Left ventricle myocardium inferior (tissue), 1 donor: ENCODE results near the gene LRRN2. TPM values are rescaled to one million over a fixed set of nuclear protein-coding genes. Genes with fewer than 3 reads are reported as not detected.
A peak's percentile ranks its signal among the peaks of the same experiment; 100 is the strongest.

Experiments used
- DNase-seq: peaks from one replicate; pipeline ENCODE4 v3.0.0-alpha.2; 2020
- H3K27ac ChIP-seq: fragments of 200-600 bp; replicated peaks from 2 replicates; pipeline ENCODE4 v1.8.0; 2021
- H3K27me3 ChIP-seq: fragments of 200-600 bp; 2 replicates; pipeline ENCODE4 v1.8.0; 2021; ENCODE audit warnings: low read depth
- H3K36me3 ChIP-seq: fragments of 200-600 bp; 2 replicates; pipeline ENCODE4 v1.8.0; 2021
- H3K4me1 ChIP-seq: fragments of 200-600 bp; 2 replicates; pipeline ENCODE4 v1.8.0; 2021
- H3K4me3 ChIP-seq: fragments of 200-600 bp; 2 replicates; pipeline ENCODE4 v1.8.0; 2021; ENCODE audit warnings: mild to moderate bottlenecking, moderate library complexity
- H3K9me3 ChIP-seq: fragments of 200-600 bp; replicated peaks from 2 replicates; pipeline ENCODE4 v1.8.0; 2021
- CTCF ChIP-seq: fragments of 200-600 bp; IDR thresholded peaks from 2 replicates; pipeline ENCODE4 v1.8.0; 2021; ENCODE audit warnings: antibody characterized with exemption, mild to moderate bottlenecking, borderline replicate concordance
- intact Hi-C: fragments of 100-400 bp; cut with micrococcal nuclease; formaldehyde crosslinking; loops from one replicate; pipeline ENCODE4 v1.11.0; 2022
- total RNA-seq: library from RNA; stranded (reverse); fragmentation: NEBNext Ultra II Directional; extraction: Animal tissue kit (Norgen Biotek cat#: 25700); gene quantifications from one replicate; pipeline ENCODE4 v1.2.1, GENCODE V29; 2021
- donor health status: DM: no; HTN: yes; CAD: no; lungs with severe emphysema.

Gene LRRN2
- total RNA-seq, 1 donor from 2014 or later: 1.4 TPM

GRCh38 chr1:204602111-204602579 lies 83.4 kb downstream of the LRRN2 start:
- intact Hi-C loops: no loop called here
- H3K4me3 ChIP-seq: no peak overlapping the region
- TF ChIP-seq CTCF: no peak
- no peaks in the 10 kb centered on the region for H3K36me3 ChIP-seq
- peaks cover 97% of the 10 kb centered on the region for H3K27me3 ChIP-seq
- no peaks in the 10 kb centered on the region for H3K4me1 ChIP-seq
- no peaks in the 10 kb centered on the region for H3K9me3 ChIP-seq
- no peak for DNase-seq
- H3K27ac ChIP-seq: no peak overlapping the region

DNA sequence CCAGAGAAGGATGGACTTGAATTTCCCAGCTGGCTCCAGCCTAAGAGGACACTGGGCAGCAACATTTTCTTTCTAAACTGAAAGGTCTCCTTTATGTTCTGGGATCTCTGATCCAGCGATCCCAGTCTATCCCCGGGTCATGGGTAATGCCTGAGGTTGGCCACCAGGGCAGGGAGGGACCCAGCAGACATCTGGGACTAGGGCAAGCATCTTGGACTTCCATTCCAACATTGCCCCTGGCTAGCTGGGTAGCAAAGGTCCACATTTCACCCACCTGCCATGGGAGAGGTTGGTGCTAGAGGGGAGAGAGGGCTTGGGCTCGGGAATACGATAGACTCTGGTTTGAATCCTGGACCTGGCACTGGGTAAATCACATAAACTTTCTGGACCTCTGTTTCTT lies 84.6 kb downstream of the LRRN2 start:
- H3K4me3 ChIP-seq: no peak overlapping the region
- TF ChIP-seq CTCF: peak; percentile 17
- H3K27me3 ChIP-seq: peaks cover 89% of the 10 kb centered on the region
- intact Hi-C loops: no loop called here
- no peaks in the 10 kb centered on the region for H3K9me3 ChIP-seq
- no peaks in the 10 kb centered on the region for H3K4me1 ChIP-seq
- DNase-seq: no peak
- H3K27ac ChIP-seq: no peak overlapping the region
- no peaks in the 10 kb centered on the region for H3K36me3 ChIP-seq

- Histone ChIP-seq H3K36me3 (no peaks in the 10 kb centered on the region), H3K9me3 (no peaks in the 10 kb centered on the region), H3K27ac (no peak overlapping the region), H3K4me1 (no peaks in the 10 kb centered on the region), H3K27me3 (peaks cover 81% of the 10 kb centered on the region), H3K4me3 (no peak overlapping the region)
- no peak for DNase-seq
- intact Hi-C loops: no loop called here
- TF ChIP-seq CTCF: no peak
Measured at GRCh38 chr1:204600203-204600602, 85.3 kb downstream of the LRRN2 start.

DNA sequence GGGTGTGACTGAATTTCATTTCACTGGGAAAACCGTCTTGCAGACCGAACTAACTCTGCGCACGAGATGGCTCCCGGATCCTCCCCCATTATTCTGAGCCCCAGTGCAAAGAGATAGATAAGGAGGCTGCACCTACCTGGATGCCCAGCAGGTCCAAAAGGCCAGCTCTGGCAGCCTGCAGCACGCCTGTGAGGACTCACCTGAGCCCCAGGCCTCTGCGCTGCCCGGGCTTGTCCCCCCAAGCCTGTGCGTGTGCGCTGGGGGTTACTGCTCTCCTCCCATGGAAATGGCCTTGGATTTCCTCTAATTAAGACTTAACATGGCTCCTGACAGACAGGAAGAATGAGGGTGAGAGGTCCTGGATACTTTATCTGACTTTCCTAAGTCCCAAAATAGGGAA lies 85.9 kb downstream of the LRRN2 start:
- no peak overlapping the region for H3K27ac ChIP-seq
- no peak for DNase-seq
- no peak for TF ChIP-seq CTCF
- no peaks in the 10 kb centered on the region for H3K4me1 ChIP-seq
- intact Hi-C loops: no loop called here
- H3K36me3 ChIP-seq: no peaks in the 10 kb centered on the region
- peaks cover 75% of the 10 kb centered on the region for H3K27me3 ChIP-seq
- H3K4me3 ChIP-seq: no peak overlapping the region
- H3K9me3 ChIP-seq: no peaks in the 10 kb centered on the region

DNA sequence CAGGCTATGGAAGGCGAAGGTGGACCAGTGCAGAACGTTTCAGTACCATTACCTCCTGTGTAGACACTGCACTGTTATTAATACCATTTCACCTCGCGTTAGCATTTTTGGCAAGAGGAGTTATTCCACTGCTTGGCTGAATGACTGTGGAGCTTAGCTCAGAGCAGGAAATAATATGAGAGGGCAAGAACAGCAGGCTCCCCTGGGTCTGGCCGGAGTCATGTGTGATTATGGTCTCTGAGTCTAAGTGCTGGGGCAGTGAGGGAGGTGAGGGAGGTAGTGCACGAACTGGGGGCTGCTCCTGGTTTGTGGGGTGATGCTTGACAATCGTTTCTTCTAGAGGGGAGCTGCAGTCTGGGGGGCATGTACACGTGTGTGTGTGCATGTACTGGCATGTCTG lies 86.4 kb downstream of the LRRN2 start:
- H3K4me3 ChIP-seq: no peak overlapping the region
- no peak for TF ChIP-seq CTCF

More for the DNA sequence above, 86.4 kb downstream of the LRRN2 start:
- intact Hi-C loops: no loop called here
- H3K9me3 ChIP-seq: no peaks in the 10 kb centered on the region
- DNase-seq: no peak
- H3K27me3 ChIP-seq: peaks cover 72% of the 10 kb centered on the region
- no peaks in the 10 kb centered on the region for H3K36me3 ChIP-seq
- H3K4me1 ChIP-seq: no peaks in the 10 kb centered on the region
- no peak overlapping the region for H3K27ac ChIP-seq
